Fibroblast of pulmonary artery (primary cell): ENCODE measurements around the gene LCT.
"Not testable (repeated sequence)": the region's sequence is repeated elsewhere in the genome, so short reads cannot be mapped to it uniquely, and the experiment has no call there.

Experiments used
- DNase-seq: peaks from one replicate; pipeline ENCODE4 v3.0.0-alpha.2; 2010; ENCODE audit warnings: low read depth
- H3K4me3 ChIP-seq: replicated peaks from 2 replicates; pipeline ENCODE4 v1.5.1; 2011; ENCODE audit warnings: low read depth, mild to moderate bottlenecking, control low read depth, low read length, moderate library complexity
- CTCF ChIP-seq: IDR thresholded peaks from 2 replicates; pipeline ENCODE4 v1.5.1; 2011; ENCODE audit warnings: mild to moderate bottlenecking, control low read depth, low read length, inconsistent platforms; ENCODE audit errors: missing control alignments

LCT gene

GRCh38 chr2:135812907-135813511 is 24.0 kb downstream of the LCT start:
- no peak for TF ChIP-seq CTCF
- no peak for DNase-seq
- no peak overlapping the region for H3K4me3 ChIP-seq

GRCh38 chr2:135807874-135808273 is 29.1 kb downstream of the LCT start:
- H3K4me3 ChIP-seq, DNase-seq: not testable (repeated sequence)

GRCh38 chr2:135803278-135803677 is 33.7 kb downstream of the LCT start:
- no peak for TF ChIP-seq CTCF
- no peak overlapping the region for H3K4me3 ChIP-seq
- DNase-seq = no peak

- no peak for DNase-seq
- TF ChIP-seq CTCF = no peak
- H3K4me3 ChIP-seq = no peak overlapping the region
Observed at GRCh38 chr2:135802350-135802749, 34.6 kb downstream of the LCT start.

GRCh38 chr2:135800513-135801460 is 36.2 kb downstream of the LCT start:
- no peak for TF ChIP-seq CTCF
- no peak overlapping the region for H3K4me3 ChIP-seq
- no peak for DNase-seq

- H3K4me3 ChIP-seq = no peak overlapping the region
- no peak for TF ChIP-seq CTCF
- no peak for DNase-seq
Observed at GRCh38 chr2:135799738-135800137, 37.2 kb downstream of the LCT start.

GRCh38 chr2:135798762-135799161 is 38.2 kb downstream of the LCT start:
- H3K4me3 ChIP-seq = no peak overlapping the region
- peak; percentile 31 for TF ChIP-seq CTCF
- DNase-seq = peak; percentile 17
